ENCODE measurements around the gene MITF.

DNA sequence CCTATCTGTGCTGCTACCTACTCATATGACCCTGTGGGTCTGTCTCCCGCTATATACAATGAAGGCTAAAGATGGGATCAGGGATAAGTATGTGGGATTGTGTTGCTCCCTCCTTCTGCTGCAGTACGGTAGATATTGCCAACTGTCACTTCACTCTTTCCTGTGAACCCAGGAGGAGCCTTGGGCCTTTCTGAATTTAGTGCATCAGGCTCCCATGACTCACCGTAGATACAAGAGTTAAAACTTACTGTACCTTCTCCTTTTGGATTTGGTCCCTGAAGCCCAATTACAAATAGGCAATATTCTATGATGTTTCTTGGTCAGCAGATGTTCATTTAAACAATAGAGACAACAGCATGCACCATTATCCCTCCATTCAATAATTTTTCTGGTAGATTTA lies 27.4 kb downstream of the MITF start:
- TF ChIP-seq, protein P1, sequence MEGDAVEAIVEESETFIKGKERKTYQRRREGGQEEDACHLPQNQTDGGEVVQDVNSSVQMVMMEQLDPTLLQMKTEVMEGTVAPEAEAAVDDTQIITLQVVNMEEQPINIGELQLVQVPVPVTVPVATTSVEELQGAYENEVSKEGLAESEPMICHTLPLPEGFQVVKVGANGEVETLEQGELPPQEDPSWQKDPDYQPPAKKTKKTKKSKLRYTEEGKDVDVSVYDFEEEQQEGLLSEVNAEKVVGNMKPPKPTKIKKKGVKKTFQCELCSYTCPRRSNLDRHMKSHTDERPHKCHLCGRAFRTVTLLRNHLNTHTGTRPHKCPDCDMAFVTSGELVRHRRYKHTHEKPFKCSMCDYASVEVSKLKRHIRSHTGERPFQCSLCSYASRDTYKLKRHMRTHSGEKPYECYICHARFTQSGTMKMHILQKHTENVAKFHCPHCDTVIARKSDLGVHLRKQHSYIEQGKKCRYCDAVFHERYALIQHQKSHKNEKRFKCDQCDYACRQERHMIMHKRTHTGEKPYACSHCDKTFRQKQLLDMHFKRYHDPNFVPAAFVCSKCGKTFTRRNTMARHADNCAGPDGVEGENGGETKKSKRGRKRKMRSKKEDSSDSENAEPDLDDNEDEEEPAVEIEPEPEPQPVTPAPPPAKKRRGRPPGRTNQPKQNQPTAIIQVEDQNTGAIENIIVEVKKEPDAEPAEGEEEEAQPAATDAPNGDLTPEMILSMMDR (IDR thresholded peaks at IDR 0.05), result no peak
- TF ChIP-seq ZFX (IDR thresholded peaks at IDR 0.05; ENCODE audit: borderline replicate concordance), result no peak
